Globus pallidus (tissue), 1 donor: Measurements from ENCODE around the gene PRSS8.

Source experiments
- DNase-seq: peaks from one replicate; pipeline ENCODE4 v3.0.0-alpha.2; 2015; ENCODE audit warnings: low spot score

PRSS8 gene

DNA sequence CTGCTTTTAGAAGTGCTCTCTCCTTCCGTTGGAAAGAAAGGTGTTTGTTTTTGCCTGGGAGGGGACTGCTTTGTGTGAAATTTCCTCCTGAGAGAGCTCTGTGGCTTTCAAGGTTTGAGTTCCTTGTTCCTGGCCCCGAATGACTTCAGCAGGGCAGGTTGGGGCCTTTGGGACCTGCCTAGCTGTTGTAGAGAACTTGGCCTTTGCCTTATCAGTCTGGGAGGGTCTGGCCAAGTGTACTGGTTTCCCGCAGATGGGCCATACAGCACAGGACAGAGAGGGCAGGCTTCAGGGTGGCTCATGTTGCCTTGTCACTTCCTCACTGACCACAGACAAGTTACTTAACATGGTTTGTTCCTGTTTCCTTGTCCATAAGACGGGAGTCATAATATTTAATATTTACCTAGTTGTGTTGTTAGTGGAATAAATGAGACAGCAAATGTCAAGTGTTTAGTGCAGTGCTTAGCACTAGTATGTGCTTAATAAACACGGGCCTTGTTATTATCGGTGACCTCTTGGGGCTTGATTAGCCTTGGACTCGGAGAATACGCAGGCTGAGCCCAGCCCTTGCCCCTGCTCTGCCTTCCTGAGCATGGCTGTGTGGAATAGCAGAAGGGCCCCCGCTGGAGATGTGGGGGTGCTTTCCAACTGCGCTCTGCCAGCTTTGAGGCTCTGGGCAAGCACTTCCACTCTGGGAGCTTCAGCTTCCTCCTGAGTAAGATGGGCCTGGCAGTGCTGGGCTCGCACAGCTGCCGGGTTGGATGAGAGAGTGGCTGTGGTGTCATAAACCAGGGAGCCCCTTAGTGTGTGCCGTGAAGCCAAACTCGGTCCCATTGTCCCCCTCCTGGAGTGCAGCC, 6.6 kb downstream of the PRSS8 start:
- peak; percentile 55 for DNase-seq

DNA sequence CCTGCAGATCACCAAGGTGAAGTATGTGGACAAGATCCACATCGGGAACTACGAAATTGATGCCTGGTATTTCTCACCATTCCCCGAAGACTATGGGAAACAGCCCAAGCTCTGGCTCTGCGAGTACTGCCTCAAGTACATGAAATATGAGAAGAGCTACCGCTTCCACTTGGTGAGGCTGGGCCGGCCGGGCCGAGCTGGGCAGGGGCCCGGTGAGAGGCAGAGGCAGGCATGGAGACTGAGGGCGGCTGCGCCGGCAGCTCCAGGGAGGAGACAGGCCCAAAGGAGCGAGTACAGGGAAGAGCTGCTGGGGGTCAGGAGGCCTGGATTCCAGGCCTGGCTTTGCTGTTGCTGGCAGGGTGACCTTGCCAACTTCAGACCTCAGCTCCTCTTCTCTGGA, 8.3 kb downstream of the PRSS8 start:
- DNase-seq, result no peak

DNA sequence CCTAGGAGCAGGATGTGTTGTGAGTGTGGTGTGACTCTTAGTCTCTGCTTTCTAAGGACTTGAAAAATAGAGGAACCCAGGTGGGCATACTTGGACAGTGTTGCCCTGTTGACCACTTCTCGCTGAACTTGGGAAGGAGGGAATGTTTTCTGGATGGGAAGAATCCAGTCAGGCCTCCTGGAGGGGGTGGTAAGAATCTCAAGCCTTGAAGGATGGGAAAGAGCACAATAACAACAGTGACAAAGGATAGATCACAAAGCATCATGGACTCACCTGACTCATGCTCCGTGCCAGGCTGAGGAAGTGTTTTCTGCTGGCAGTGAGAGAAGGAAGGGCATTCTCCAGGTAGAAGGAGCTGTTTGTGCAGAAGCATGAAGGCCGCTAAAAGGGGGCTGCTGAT, 9.7 kb downstream of the PRSS8 start:
- DNase-seq, result no peak

DNA sequence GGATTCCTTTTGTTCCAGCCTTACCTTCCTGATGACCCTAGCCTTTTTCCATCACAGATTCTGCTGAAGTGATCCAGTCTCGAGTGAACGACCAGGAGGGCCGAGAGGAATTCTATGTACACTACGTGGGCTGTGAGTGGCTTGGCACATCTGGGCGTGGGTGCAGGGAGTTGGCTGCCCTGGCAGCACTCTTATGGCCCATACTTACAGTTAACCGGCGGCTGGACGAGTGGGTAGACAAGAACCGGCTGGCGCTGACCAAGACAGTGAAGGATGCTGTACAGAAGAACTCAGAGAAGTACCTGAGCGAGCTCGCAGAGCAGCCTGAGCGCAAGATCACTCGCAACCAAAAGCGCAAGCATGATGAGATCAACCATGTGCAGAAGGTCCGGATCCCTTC, 15.4 kb downstream of the PRSS8 start:
- no peak for DNase-seq

DNA sequence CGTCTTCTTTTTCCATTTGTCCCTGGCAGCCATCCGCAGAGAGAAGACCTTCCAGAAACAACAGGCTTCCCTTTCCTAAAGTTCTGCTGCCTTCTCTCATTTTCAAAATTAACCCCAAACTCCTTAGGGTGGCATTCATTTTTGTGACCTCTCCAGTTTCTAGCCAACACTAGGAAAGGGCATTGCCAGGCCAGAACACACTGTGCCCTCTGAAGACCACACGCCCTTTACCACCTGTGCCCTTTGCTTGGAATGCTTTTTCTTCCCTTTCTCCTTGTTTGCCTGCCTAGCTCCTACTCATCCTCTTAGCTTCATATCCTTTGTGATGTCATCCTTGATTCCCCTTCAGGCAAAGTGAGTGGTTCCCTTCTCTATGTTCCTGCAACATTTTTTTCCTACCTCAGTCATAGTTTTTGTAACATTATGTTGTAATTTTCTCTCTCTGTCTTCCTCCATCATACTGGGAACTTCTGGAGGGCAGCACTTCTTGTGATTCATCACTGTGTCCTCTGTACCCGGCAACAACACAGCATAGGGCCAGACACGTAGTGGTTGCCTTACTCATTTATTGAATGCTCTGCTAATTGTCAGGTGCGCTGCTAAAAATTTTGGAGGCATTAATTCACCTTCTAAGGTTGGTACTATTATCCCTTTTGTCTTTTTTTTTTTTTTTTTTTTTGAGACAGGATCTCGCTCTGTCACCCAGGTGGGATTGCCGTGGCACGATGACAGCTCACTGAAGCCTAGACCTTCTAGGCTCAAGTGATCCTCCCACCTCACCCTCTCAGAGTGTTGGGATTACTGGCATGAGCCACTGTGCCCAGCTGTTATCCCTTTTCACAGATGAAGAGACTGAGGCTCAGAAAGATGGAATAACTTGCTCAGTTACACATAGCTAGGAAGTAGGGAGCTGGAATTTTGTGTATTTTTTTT, 17.0 kb downstream of the PRSS8 start:
- DNase-seq, result no peak

DNA sequence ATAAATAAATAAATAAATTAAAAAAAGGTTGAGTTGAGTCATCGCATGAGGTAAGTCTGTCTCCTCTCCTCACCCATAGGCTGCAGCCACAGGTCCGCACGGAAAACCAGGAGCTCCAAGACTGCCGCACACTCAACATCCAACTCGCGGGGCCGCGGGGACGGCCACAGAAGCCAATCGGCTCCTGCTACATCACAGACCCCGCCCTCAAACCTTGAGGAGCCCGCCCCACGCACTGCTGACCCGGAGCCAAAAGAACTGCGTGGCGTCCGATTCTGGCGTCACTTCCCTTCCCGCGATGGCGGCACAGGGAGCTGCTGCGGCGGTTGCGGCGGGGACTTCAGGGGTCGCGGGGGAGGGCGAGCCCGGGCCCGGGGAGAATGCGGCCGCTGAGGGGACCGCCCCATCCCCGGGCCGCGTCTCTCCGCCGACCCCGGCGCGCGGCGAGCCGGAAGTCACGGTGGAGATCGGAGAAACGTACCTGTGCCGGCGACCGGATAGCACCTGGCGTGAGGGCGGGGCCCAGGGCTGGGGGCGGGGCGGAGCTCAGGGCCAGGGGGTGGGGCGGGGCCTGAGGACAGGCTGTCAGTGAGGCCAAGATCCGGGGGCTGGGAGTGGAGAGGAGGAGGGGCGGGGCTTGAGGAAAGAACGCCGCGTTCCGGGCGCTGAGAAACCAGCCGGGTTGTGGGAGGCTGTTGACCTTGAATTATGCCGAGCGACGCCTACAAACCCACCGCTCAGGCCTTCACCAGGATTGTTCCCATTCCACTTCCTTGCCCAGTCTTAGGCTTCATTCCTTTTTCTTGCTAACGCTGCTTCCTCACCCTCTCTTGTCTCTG, 17.9 kb downstream of the PRSS8 start, which contains the start of gene KAT8:
Gene KAT8 (plus strand): TSS at position 281 of the 839 bp plus-strand sequence. CDS start 18 bp downstream, at position 299.
- DNase-seq, result peak; percentile 97

DNA sequence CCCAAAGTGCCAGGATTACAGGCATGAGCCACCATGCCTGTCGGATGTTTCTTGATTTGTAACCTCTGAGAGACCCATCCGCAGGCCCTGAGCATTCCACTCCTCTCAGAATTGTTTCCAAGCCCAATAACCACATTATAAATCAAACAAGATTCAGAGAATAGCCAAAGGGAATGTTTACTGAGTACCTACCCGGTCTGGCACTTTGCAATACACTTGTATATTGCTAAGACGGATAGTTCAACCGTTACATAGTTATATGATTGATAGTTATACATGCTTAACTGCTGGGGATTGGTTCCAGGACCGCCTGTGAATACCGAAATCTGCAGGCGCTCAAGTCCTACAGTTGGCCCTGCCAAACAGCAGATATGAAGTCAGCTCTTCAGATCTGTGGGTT, 21.1 kb downstream of the PRSS8 start:
- no peak for DNase-seq

DNA sequence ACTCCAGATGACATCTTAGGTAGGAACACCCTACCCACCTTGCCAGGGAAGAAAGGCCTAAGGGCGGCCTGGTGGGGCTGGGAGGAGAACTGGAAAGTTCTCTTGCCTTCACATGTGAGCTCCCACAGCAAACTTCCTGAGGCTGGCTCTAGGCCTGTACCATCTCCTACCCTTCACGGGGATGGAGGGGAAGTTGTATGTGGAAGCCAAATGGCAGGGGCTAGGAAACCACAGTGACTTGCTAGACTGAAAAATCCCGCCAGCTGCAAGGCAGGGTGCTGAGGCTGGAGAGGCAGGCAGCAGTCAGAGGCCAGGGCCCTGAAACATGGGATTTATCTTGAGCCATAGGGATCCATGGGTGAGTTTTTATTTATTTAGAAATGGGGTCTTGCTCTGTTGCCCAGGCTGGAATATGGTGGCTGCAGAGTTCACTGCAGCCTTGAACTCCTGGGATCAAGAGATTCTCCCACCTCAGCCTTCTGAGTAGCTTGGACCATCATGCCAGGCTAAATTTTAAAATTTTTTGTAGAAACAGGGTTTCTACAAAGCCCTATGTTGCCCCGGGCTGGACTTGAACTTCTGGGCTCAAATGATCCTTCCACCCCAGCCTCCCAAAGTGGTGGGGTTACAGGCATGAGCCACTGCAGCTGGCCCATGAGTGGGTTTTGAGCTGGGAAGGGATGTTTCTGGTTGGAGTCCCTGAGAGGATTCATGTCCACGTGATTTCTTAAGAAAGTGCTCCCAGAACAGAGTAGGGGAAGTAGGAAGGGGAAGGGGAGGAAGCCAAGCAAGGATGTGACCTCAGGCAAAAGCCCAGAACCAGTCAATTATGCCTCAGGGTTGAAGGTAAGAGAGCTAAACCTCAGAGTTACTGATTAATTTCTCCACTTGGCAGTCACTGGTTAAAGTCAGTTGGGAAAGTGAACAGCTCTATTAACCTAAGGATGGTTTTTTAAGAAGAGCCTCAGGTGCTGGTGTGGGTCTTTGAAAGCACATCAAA, 22.1 kb downstream of the PRSS8 start:
- DNase-seq, result peak; percentile 46

DNA sequence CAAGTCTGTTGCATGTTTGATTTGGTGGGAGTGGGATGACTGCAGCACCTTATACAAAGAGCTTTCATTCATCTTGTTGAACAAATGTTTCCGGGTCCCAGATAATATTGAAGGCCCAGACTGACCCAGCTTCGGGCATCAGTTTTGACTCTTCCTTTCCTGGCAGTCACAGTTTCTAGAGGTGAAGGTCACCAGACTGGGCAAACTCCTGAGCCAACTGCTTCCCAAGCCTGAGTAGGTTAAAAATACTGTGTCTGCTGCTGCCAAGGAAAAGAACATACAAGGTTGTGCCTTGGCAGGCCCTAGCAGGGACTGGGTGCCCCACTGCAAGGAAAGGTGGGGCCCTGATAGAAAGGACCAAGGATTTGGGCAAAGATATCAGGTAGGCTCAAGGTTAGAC, 22.8 kb downstream of the PRSS8 start:
- DNase-seq, result no peak

DNA sequence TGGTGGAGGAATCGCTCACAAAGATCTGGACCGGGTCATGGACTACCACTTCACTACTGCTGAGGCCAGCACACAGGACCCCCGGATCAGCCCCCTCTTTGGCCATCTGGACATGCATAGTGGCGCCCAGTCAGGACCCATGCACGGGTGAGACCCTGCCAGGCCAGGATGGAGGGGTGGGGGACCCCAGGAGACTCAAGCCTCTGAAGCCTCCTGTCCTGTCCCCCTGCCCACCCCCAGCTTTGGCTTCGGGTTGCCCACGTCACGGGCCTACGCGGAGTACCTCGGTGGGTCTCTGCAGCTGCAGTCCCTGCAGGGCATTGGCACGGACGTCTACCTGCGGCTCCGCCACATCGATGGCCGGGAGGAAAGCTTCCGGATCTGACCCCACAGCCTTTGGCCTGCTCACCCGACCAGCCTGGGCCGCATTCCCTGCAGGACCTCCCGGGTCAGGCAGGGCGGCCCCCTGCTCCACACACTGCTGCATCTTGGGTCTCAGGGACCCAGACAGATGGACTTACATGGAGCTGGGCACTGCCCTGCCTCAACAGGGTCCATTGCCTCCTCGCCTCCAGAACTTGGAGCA, 23.6 kb downstream of the PRSS8 start:
- no peak for DNase-seq

DNA sequence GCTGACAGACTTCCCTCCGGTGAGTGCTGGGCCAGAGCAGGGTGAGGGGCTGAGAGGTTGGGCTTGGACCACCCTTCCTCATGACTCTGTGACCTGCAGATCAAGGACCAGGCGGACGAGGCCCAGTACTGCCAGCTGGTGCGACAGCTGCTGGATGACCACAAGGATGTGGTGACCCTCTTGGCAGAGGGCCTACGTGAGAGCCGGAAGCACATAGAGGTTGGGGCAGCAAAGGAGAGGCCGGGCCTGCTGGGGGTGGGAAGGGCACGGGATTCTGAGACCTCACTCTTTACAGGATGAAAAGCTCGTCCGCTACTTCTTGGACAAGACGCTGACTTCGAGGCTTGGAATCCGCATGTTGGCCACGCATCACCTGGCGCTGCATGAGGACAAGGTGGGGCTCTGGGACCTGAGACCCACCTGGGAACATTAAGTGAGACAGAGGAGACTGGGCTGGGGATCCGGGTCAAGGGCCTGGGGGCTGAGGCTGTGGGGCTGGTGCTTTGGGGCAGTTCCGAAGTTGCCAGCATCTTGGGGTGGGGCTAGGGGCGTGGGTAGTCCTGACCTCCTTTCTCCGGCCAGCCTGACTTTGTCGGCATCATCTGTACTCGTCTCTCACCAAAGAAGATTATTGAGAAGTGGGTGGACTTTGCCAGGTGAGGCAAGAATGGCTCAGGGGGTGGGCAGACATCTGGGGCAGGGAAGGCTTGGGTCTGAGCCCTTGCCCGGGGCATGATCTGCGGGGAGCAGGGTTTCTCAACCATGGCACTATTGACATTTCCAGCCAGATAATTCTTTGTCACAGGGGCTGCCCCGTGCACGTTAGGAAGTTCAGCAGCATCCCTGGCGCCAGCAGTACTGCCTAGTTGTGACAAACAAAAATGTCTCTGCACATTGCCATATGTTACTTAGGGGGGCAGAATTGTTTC, 25.2 kb downstream of the PRSS8 start:
- DNase-seq, result no peak

DNA sequence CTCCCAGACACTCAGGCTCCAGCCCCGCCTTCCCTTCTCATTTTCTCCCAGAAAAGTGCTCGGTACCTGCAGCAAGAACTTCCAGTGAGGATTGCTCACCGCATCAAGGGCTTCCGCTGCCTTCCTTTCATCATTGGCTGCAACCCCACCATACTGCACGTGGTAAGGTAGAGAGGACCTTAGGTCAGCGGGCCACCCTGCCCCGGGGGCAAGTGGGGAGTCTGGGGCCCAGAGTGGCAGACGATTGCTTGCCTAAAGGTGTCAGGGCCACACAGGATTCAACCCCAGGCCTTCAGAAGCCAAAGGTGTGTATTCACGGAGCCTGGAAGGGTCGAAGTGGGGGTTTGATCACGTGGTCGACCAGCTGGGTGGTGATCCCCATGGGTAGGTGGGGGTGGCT, 25.9 kb downstream of the PRSS8 start:
- no peak for DNase-seq

DNA sequence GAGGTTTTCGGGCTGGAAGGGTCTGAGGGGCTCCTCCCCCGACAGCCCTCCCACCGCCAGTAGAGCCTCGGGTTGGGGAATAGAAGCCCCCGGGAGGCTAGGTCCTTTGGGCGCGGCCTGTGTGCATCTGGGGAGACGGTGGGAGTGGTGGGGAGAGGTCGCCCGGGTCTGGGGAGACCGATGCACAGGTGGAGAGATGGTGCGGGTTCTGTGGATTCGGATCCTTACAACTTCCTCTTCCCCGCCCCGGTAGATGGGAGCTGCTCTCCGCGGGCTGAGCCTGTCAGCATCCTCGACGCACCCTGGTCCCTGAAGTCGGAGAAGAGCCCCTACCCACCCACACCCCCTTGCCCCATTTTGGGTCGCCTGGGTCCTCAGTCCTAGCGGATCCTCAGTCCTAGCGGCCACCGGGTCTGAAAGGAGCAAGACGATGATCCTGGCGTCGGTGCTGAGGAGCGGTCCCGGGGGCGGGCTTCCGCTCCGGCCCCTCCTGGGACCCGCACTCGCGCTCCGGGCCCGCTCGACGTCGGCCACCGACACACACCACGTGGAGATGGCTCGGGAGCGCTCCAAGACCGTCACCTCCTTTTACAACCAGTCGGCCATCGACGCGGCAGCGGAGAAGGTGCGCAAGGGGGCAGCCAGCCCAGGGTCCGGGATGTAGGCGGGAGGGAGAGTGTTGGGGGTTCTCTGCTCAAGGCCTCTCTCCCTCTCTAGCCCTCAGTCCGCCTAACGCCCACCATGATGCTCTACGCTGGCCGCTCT, 26.6 kb downstream of the PRSS8 start:
- DNase-seq, result no peak

DNA sequence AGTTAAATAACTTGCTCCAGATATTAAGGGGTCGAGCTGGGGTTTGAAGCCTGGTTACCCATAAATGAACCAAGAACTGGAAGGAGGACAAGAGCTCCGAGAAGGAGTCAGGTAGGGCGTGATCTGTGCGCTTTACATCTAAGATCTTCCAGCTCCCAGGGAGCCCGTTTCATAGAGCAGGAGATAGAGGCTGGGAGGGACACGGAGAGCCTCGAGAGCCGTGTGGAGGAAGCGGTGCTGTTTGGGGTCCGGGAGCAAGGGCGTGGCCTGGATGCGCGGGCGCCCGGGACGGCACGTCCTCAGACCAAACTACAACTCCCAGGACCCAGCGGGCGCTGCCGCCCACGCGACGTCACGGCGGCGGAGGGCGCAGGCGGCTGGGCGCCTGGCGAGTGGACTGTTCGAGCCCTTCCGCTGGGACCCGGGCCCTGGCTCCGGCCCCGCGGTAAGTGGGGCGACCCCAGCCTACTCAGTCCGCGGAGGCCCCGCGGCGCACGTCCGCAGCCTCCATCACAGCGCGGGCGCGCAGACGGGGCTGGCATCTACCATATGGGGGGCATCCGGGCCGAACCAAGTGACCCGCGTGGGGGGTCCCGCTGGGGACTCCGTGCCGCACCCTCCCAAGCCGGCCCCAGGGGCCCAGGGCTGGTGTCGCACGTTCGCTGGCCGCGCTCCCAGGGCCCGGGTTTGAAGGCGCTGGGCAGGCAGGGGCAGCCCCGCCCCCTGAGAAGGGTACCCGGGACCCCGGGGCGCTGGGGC, 27.3 kb downstream of the PRSS8 start, which contains the start of gene BCKDK:
Gene BCKDK (plus strand): TSS at position 352 of the 759 bp plus-strand sequence. CDS start 838 bp downstream, outside the sequence.
- peak; percentile 67 for DNase-seq

DNA sequence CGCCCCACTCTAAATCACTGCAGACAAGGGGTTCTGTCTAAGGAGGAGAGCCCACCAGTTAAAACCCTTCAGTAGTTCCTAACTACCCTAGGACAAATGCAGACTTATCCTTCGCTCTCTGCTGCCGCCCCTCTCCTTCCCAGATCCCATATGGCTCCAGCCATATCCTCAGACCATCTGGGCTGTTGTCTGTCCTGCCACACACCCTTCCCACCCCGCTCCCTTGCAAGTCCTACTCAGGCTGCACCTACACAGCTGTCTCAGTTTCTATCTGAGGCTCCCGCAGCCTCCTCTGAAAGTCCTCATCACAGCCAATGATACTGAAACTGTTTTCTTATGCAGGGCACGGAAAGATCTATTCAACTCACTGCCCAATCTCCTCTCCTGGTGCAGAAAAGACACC, 28.1 kb downstream of the PRSS8 start:
- DNase-seq, result no peak

DNA sequence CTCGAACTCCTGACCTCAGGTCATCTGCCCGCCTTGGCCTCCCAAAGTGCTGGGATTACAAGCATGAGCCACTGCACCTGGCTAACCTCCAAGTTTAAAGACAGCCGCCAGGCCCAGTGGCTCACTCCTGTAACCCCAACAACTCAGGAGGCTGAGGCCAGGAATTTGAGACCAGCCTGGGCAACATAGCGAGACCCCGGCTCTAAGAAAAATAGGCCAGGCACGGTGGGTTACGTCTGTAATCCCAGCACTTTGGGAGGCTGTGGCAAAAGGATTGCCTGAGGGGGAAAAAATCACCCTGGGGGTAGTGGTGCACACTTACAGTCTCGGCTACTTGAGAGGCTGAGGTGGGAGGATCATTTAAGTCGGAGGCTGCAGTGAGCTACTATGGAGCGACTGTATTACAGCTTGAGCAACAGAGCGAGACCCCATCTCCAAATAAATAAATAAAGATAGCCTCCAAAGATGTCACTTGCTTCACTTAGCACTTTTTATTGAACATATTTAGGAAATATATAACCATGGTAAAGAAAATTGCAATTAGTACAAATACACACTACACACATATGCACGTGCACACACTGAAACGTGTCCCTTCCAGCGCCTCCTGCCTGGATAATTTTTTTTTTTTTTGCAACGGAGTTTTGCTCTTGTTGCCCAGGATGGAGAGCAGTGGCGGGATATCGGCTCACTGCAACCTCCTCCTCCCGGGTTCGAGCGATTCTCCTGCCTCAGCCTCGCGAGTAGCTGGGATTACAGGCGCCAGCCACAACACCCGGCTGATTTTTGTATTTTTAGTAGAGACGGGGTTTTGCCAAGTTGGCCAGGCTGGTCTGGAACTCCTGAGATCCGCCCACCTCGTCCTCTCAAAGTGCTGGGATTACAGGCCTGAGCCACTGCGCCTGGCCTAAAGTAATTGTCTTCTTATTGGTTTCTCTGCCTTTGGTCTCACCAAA, 28.7 kb downstream of the PRSS8 start:
- no peak for DNase-seq
